HG03280 (cell line): Measurements from ENCODE around the gene KCNN3.

Experiments used
- ATAC-seq: cut with Tn5 transposase; IDR thresholded peaks from one replicate; pipeline ENCODE4 v1.9.1; 2021; ENCODE audit warnings: mild to moderate bottlenecking, moderate library complexity; ENCODE audit not compliant: unreplicated experiment

KCNN3 gene

DNA sequence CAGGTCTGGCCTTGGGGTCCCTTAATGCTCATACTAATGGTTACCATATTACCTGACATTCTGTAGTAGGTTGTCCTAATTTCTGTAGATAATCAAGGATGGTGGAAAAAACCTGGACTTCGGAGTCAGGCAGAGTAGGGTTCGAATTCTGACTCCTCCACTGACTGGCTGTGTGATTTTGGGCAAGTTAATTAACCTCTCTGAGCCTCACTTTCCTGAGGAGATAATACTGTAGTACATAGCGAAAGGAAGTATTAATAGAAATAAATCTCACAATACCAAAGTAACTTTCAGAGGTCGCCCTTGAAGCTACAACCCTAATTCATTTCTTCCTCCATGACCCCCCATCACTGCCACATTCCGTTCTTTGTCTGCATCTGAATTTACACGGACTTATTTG lies 72.9 kb downstream of the KCNN3 start:
- no peak for ATAC-seq

GRCh38 chr1:154796303-154796892 lies 73.7 kb downstream of the KCNN3 start:
- no peak for ATAC-seq

- no peak for ATAC-seq
Measured at GRCh38 chr1:154794608-154795007, 75.5 kb downstream of the KCNN3 start.

GRCh38 chr1:154793685-154794084 lies 76.4 kb downstream of the KCNN3 start:
- ATAC-seq = no peak

GRCh38 chr1:154792899-154793298 lies 77.2 kb downstream of the KCNN3 start:
- no peak for ATAC-seq

- ATAC-seq = peak; percentile 77
Measured at GRCh38 chr1:154791292-154792166, 78.6 kb downstream of the KCNN3 start.

GRCh38 chr1:154788886-154789285 lies 81.2 kb downstream of the KCNN3 start:
- ATAC-seq = no peak

GRCh38 chr1:154788110-154788870 lies 81.8 kb downstream of the KCNN3 start:
- ATAC-seq = no peak

DNA sequence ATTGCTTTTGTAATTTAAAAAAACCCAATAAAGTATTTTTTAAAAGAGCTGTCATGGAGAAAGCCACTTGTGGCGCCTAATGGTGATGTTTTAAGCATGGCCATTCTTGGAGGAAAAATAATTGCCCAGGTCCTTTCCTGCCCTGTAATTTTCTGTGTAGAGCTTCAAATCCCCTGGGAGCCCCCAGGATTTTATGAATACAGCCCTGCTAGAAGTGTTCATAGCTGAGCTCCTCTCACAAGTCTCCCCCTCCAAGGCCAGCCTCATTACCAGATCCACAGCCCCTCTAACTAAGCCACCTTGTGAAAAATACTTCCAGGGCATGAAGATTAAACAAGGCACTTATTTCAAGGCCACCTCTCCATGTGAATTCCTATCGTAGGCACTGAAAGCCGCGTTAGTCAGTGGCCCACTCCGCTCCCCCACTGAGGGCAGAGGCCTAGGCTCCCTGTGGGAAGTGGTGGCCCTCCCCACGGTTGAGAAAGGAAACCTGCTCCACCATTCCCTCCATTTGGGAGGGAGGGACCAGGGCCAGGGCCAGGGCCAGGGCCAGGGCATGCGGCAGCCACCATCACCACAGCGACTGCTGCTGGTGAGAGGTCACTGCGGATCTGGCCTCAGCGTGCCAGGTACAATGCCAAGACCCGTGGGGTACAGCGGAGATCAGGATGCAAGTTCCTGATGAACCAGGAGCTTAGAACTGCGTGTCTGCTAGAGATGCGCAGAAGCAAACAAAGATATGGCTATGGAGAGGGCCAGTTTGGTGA lies 83.1 kb downstream of the KCNN3 start:
- ATAC-seq = no peak

GRCh38 chr1:154784924-154785531 lies 85.1 kb downstream of the KCNN3 start:
- ATAC-seq = no peak

DNA sequence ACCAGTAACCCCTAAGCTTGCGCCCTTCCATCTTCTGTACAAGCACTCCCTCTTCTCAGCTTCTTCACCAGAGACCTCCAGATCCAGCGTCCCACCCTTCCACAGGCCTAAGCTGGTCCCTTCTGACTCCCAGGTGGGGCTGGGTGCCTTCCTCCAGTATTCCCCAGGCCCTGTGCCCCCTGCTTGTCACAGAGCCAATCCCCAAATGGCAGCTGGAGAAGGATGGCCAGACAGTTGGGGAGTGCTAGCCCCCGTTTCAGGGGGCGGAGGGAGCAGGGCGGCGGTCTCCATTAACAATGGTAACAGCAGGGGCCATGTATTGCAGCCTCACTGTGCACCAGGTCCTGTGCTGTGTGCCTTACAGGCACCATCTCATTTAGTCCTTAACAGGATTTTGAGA lies 85.7 kb downstream of the KCNN3 start:
- ATAC-seq = no peak

DNA sequence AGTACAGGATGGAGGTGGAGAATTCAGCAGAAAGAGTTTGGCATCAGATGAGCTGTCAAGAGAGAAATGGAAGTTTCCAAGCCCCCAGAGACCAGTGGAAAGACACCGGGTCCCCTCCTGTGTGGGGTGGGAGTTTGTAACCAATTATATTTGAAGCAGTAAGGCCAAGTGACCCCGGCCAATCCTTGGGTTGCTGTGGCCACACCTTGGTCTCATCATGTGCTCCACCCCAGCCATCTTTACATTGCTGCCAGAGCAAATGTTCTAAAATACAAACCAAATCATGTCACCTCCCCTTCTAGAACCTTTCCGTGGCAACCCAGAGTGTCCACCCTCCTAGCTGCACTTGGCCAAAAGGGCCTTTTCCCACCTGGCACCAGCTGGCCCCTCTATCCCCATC lies 86.1 kb downstream of the KCNN3 start:
- no peak for ATAC-seq

DNA sequence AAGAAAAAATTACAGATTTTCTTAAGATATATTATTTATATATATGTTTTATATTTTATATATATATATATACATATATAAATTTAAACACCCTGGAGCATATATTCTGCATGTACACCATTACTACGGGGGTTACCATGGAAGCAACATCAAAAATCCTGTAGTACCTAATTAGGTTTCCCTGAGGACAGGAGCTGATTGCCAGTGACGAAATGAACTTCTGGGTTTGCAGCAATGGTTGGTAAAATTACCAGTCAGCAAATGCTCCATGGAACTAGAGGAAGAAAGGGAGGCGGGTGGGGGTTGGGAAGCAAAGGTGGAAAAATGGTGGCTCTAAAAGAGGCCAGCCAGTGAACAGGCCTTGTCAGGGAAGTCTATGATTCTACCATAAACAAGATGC lies 89.5 kb downstream of the KCNN3 start:
- no peak for ATAC-seq

GRCh38 chr1:154779551-154780189 lies 90.4 kb downstream of the KCNN3 start:
- no peak for ATAC-seq

DNA sequence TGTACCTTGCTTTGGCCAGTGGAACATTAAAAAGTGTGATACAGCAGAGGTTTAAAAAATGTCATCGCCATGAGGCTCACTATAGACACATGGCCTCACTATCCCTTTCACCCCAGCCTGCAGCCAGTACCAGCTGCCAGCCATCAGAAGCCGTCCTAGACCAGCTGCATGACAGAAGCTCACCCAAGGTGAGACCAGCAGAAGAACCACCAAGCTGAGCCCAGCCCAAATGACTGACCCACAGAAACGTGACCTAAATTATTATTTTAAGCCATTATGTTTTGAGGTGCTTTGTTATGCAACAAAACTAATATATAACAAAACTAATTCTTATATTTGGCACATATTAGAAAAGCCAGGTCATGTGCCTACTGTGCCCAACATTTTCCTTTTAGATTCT lies 91.1 kb downstream of the KCNN3 start:
- no peak for ATAC-seq

GRCh38 chr1:154778275-154778674 lies 91.8 kb downstream of the KCNN3 start:
- no peak for ATAC-seq

DNA sequence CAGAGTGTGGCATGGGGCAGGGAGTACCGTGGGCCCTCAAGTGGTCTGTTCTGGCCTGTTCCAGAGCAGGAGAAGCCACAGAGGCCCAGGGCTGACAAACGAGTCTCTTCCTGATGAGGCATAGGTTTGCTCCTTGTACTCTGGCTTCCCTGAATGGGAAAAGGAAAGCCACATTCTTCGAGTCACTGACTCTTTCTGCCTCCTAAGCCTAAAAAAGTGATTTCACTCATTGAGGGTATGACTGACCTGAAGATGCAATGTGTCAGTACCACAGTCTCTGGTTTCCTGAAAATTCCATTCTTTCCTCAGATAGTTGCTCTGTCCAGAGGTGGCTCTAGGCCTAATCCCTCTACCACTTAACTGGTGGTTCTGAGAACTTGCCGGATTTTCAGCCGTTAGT lies 92.3 kb downstream of the KCNN3 start:
- no peak for ATAC-seq

DNA sequence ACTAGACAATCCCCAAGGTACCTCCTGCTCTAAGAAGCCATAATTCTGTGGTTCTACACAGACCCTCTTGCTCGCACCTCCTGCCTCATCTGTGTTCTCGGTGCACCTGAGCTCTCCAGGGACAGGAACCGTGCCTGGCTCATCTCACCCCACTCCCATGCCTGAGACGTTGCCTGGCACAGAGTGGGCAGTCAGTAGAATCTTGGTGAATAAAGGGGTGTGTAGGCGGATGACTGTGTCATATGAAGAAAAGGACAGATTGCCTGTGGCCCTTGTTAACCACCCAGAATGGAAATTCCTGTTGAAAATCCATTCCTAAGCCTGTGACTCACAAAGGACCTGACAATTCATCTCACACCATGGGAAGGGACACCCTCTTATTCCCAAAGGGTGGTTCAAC lies 92.9 kb downstream of the KCNN3 start:
- ATAC-seq = no peak

- no peak for ATAC-seq
Measured at GRCh38 chr1:154775621-154776605, 94.2 kb downstream of the KCNN3 start.
